H1 (cell line): Measurements from ENCODE around the gene GPR34. TPM values are rescaled to one million over a fixed set of nuclear protein-coding genes. Genes with fewer than 3 reads are reported as not detected.

Experiments used
- CTCF ChIA-PET: fragments of 300-600 bp; sonication (Branson Sonifier 250); formaldehyde crosslinking; loops from one replicate; lab custom pipeline; 2021; ENCODE audit not compliant: partially characterized antibody; lab: Charles Lee
- POLR2A ChIA-PET: fragments of 300-600 bp; sonication (Branson Sonifier 250); formaldehyde crosslinking; loops from one replicate; lab custom pipeline; 2021; ENCODE audit warnings: inconsistent platforms; ENCODE audit not compliant: partially characterized antibody; lab: Charles Lee
- DNase-seq, 2 experiments: peaks; one replicate each; pipeline versions ENCODE4 v3.0.0 to v3.0.0-alpha.2; 2010 to 2022; ENCODE audit warnings: low spot score in 2 of 2, low read depth in 1 of 2, mixed read lengths in 1 of 2
- FAIRE-seq: peaks from 2 replicates; lab custom pipeline; 2011; peaks lifted over from hg19 to GRCh38; lab: Jason Lieb, UNC
- H2AFZ ChIP-seq: 2 replicates; pipeline ENCODE4 v1.8.1; 2012; ENCODE audit warnings: low read length, inconsistent platforms
- H2AK5ac ChIP-seq: 2 replicates; pipeline ENCODE4 v1.6.1; 2013; ENCODE audit warnings: low read depth, low read length
- H2BK120ac ChIP-seq: replicated peaks from 2 replicates; pipeline ENCODE3; 2013; ENCODE audit warnings: low read depth, low read length, inconsistent platforms
- H2BK12ac ChIP-seq: 2 replicates; pipeline ENCODE4 v1.6.1; 2013; ENCODE audit warnings: low read depth, low read length
- H2BK15ac ChIP-seq: 2 replicates; pipeline ENCODE4 v1.6.1; 2013; ENCODE audit warnings: low read length
- H2BK20ac ChIP-seq: 2 replicates; pipeline ENCODE4 v1.6.1; 2013; ENCODE audit warnings: low read length
- H2BK5ac ChIP-seq: 2 replicates; pipeline ENCODE4 v1.6.1; 2013; ENCODE audit warnings: low read depth, low read length
- H3K14ac ChIP-seq: 2 replicates; pipeline ENCODE4 v1.6.1; 2013; ENCODE audit warnings: inconsistent platforms; ENCODE audit not compliant: insufficient read length
- H3K18ac ChIP-seq: 2 replicates; pipeline ENCODE4 v1.6.1; 2013; ENCODE audit warnings: low read length; ENCODE audit errors: extremely low read depth
- H3K23ac ChIP-seq: 2 replicates; pipeline ENCODE4 v1.6.1; 2013; ENCODE audit warnings: inconsistent platforms; ENCODE audit not compliant: insufficient read length
- H3K23me2 ChIP-seq: 2 replicates; pipeline ENCODE4 v1.6.1; 2013; ENCODE audit warnings: low read depth, low read length
- H3K27ac ChIP-seq: 2 replicates; pipeline ENCODE4 v1.6.1; 2011; ENCODE audit warnings: low read depth, low read length, inconsistent platforms
- H3K27me3 ChIP-seq, 4 experiments: replicated peaks in 1 of 4; 1 replicate in 1 of 4; 2 replicates in 3 of 4; pipeline versions ENCODE4 v1.6.1 to v1.8.1; 2011 to 2013; ENCODE audit warnings: low read length in 3 of 4, mild to moderate bottlenecking in 3 of 4, inconsistent platforms in 2 of 4, mixed read lengths in 2 of 4, moderate library complexity in 1 of 4; ENCODE audit not compliant: control insufficient read depth in 3 of 4, insufficient read depth in 3 of 4; ENCODE audit errors: extremely low read depth in 1 of 4
- H3K36me3 ChIP-seq, 4 experiments: 2 replicates each; pipeline versions ENCODE4 v1.6.1 to v1.8.1; 2011 to 2013; ENCODE audit warnings: mild to moderate bottlenecking in 4 of 4, low read length in 3 of 4, moderate library complexity in 2 of 4, control low read depth in 1 of 4, inconsistent platforms in 1 of 4; ENCODE audit not compliant: insufficient read depth in 4 of 4, control insufficient read depth in 2 of 4
- H3K4ac ChIP-seq: replicated peaks from 2 replicates; pipeline ENCODE3; 2013; ENCODE audit warnings: low read length, low read depth, mixed read lengths, inconsistent platforms; ENCODE audit not compliant: insufficient read length
- H3K4me1 ChIP-seq, 4 experiments: replicated peaks in 1 of 4; 1 replicate in 1 of 4; 2 replicates in 3 of 4; pipeline versions ENCODE4 v1.6.1 to v1.8.1; 2011 to 2013; ENCODE audit warnings: low read length in 3 of 4, inconsistent platforms in 2 of 4, mixed read lengths in 1 of 4; ENCODE audit not compliant: insufficient read depth in 4 of 4, control insufficient read depth in 3 of 4
- H3K4me2 ChIP-seq, 2 experiments: 2 replicates each; pipeline versions ENCODE4 v1.6.1 to v1.8.1; 2011 to 2013; ENCODE audit warnings: low read depth in 2 of 2, low read length in 2 of 2, control low read depth in 1 of 2, inconsistent platforms in 1 of 2, mild to moderate bottlenecking in 1 of 2; ENCODE audit not compliant: insufficient read depth in 1 of 2
- H3K4me3 ChIP-seq, 4 experiments: fragments of 200-600, 300-600 bp in 1 of 4; sonication (generic), shearing (Covaris generic), sonication (Bioruptor Twin) in 1 of 4; 2 replicates each; pipeline versions ENCODE4 v1.5.1 to v1.8.1; 2011 to 2016; ENCODE audit warnings: low read length in 4 of 4, low read depth in 3 of 4, control low read depth in 2 of 4, inconsistent platforms in 2 of 4, mild to moderate bottlenecking in 2 of 4, mixed read lengths in 1 of 4, moderate library complexity in 1 of 4; ENCODE audit not compliant: insufficient read depth in 2 of 4; ENCODE audit errors: extremely low read depth in 1 of 4
- H3K56ac ChIP-seq: replicated peaks from 2 replicates; pipeline ENCODE3; 2013; ENCODE audit warnings: low read depth, mild to moderate bottlenecking, mixed read lengths, low read length, inconsistent platforms; ENCODE audit not compliant: insufficient read length
- H3K79me1 ChIP-seq: 2 replicates; pipeline ENCODE4 v1.6.1; 2013; ENCODE audit warnings: low read depth, low read length, control low read depth
- H3K79me2 ChIP-seq, 2 experiments: 2 replicates each; pipeline versions ENCODE4 v1.6.1 to v1.8.1; 2012 to 2013; ENCODE audit warnings: low read length in 2 of 2, mild to moderate bottlenecking in 2 of 2, inconsistent platforms in 1 of 2; ENCODE audit not compliant: insufficient read depth in 2 of 2, control insufficient read depth in 1 of 2
- H3K9ac ChIP-seq, 4 experiments: replicated peaks in 1 of 4; 1 replicate in 1 of 4; 2 replicates in 3 of 4; pipeline versions ENCODE4 v1.6.1 to v1.8.1; 2011 to 2013; ENCODE audit warnings: low read depth in 3 of 4, low read length in 3 of 4, control low read depth in 2 of 4, mild to moderate bottlenecking in 2 of 4, moderate library complexity in 2 of 4, inconsistent platforms in 1 of 4; ENCODE audit errors: extremely low read depth in 1 of 4
- H3K9me3 ChIP-seq, 2 experiments: 2 replicates each; pipeline versions ENCODE4 v1.6.1 to v1.8.1; 2012 to 2013; ENCODE audit warnings: mild to moderate bottlenecking in 2 of 2, moderate library complexity in 2 of 2, control low read depth in 1 of 2, inconsistent platforms in 1 of 2, low read depth in 1 of 2, low read length in 1 of 2, mixed read lengths in 1 of 2; ENCODE audit not compliant: insufficient read depth in 2 of 2
- H4K20me1 ChIP-seq, 2 experiments: replicated peaks in 1 of 2; 2 replicates each; pipeline versions ENCODE3 to v1.8.1; 2011 to 2013; ENCODE audit warnings: inconsistent platforms in 2 of 2, low read length in 2 of 2, mild to moderate bottlenecking in 1 of 2; ENCODE audit not compliant: insufficient read depth in 2 of 2, control insufficient read depth in 1 of 2
- H4K5ac ChIP-seq: 2 replicates; pipeline ENCODE4 v1.6.1; 2013; ENCODE audit warnings: low read length, low read depth, mixed read lengths, inconsistent platforms; ENCODE audit not compliant: insufficient read length
- H4K8ac ChIP-seq: 2 replicates; pipeline ENCODE4 v1.8.0; 2013; ENCODE audit warnings: mild to moderate bottlenecking, moderate library complexity, low read length, inconsistent platforms; ENCODE audit not compliant: insufficient read depth; ENCODE audit errors: extremely low read depth
- H4K91ac ChIP-seq: replicated peaks from 2 replicates; pipeline ENCODE3; 2013; ENCODE audit warnings: low read length, mixed read lengths, inconsistent platforms; ENCODE audit not compliant: insufficient read length
- ASH2L ChIP-seq: fragments of 200-600, 300-600 bp; sonication (generic); IDR thresholded peaks from one replicate; pipeline ENCODE4 v1.7.1; 2017; ENCODE audit warnings: low read length
- BCL11A ChIP-seq, 2 experiments: IDR thresholded peaks; one replicate each; pipeline ENCODE4 v1.6.1; 2011; ENCODE audit warnings: low read depth in 2 of 2, low read length in 2 of 2, mild to moderate bottlenecking in 2 of 2
- CHD1 ChIP-seq: IDR thresholded peaks from 2 replicates; pipeline ENCODE4 v1.6.1; 2012; ENCODE audit warnings: low read depth, low read length, improper control_type of control experiment
- EZH2 ChIP-seq: fragments of 200-600 bp; sonication (generic); IDR thresholded peaks from 2 replicates; pipeline ENCODE4 v1.7.1; 2012; ENCODE audit warnings: low read depth, mild to moderate bottlenecking, moderate library complexity, low read length, inconsistent platforms; ENCODE audit not compliant: severe bottlenecking
- GABPA ChIP-seq: IDR thresholded peaks from 2 replicates; pipeline ENCODE4 v1.6.1; 2011; ENCODE audit warnings: mild to moderate bottlenecking, low read length, moderate library complexity, borderline replicate concordance; ENCODE audit not compliant: insufficient read depth
- MAFK ChIP-seq: IDR thresholded peaks from 2 replicates; pipeline ENCODE4 v1.6.1; 2012; ENCODE audit warnings: low read depth, mild to moderate bottlenecking, improper control_type of control experiment, low read length
- NANOG ChIP-seq: IDR thresholded peaks from 2 replicates; pipeline ENCODE4 v1.6.1; 2011; ENCODE audit warnings: low read length, low read depth, mild to moderate bottlenecking, inconsistent platforms; ENCODE audit not compliant: insufficient read depth, poor library complexity, severe bottlenecking
- POLR2AphosphoS5 ChIP-seq: IDR thresholded peaks from 2 replicates; pipeline ENCODE4 v1.6.1; 2011; ENCODE audit warnings: low read depth, low read length
- RAD21 ChIP-seq, 2 experiments: IDR thresholded peaks in 1 of 2; conservative IDR thresholded peaks in 1 of 2; 2 replicates each; pipeline ENCODE4 v1.6.1; 2011; ENCODE audit warnings: low read depth in 2 of 2, low read length in 2 of 2, improper control_type of control experiment in 1 of 2, inconsistent platforms in 1 of 2, mild to moderate bottlenecking in 1 of 2, moderate library complexity in 1 of 2
- RFX5 ChIP-seq: IDR thresholded peaks from 2 replicates; pipeline ENCODE4 v1.6.1; 2011; ENCODE audit warnings: low read depth, low read length, improper control_type of control experiment, borderline replicate concordance
- SIRT6 ChIP-seq: IDR thresholded peaks from one replicate; pipeline ENCODE4 v1.7.1; 2012; ENCODE audit warnings: low read length, inconsistent platforms
- TAF7 ChIP-seq: optimal IDR thresholded peaks from 2 replicates; pipeline ENCODE3; 2011; ENCODE audit warnings: low read depth, mild to moderate bottlenecking, inconsistent platforms, low read length, moderate library complexity, borderline replicate concordance
- TCF12 ChIP-seq: IDR thresholded peaks from 2 replicates; pipeline ENCODE4 v1.6.1; 2011; ENCODE audit warnings: low read depth, mild to moderate bottlenecking, low read length
- ZNF274 ChIP-seq: IDR thresholded peaks from 2 replicates; pipeline ENCODE4 v1.7.0; 2012; ENCODE audit warnings: low read length, borderline replicate concordance; ENCODE audit errors: extremely low read depth
- WGBS, 2 experiments: shearing (Covaris generic) in 1 of 2; methylation state at CpG; one replicate each; pipeline versions ENCODE4 v1.1.6 to v1.1.7; 2013 to 2015; ENCODE audit warnings: low lambda C conversion rate in 2 of 2, mixed read lengths in 2 of 2, inconsistent platforms in 1 of 2, low coverage in 1 of 2, missing lambda C conversion rate in 1 of 2; ENCODE audit not compliant: insufficient replicate concordance in 2 of 2, insufficient coverage in 1 of 2, insufficient read length in 1 of 2; ENCODE audit errors: extremely low coverage in 1 of 2, missing lambda C conversion rate in 1 of 2; 5-methylcytosine and 5-hydroxymethylcytosine counted together
- polyA plus RNA-seq, 7 experiments: library from polyadenylated mRNA; depleted of rRNA in 3 of 7; stranded (reverse) in 5 of 7; unstranded in 2 of 7; fragments of >200 nt in 5 of 7; fragments of 200-250 nt in 2 of 7; gene quantifications; 1 replicate in 5 of 7; 2 replicates in 1 of 7; 4 replicates in 1 of 7; pipeline versions ENCODE4 v1.2.1 to v1.2.3, GENCODE V29; 2011 to 2013; ENCODE audit warnings: missing spikeins in 2 of 7, mixed read lengths in 2 of 7
- total RNA-seq: library from RNA; stranded (reverse); fragmentation: NEBNext Ultra II Directional; extraction: Animal tissue kit (Norgen Biotek cat#: 25700); gene quantifications from 2 replicates; pipeline ENCODE4 v1.2.1, GENCODE V29; 2021

GPR34 gene
- total and polyA plus RNA-seq, 2 of the 8 experiments (the other 6 are each of a cell fraction or from before 2014, with no cell fraction given): not detected

GRCh38 chrX:41711021-41711667 lies 22.4 kb downstream of the GPR34 start:
- Histone ChIP-seq H4K8ac (no peak overlapping the region), H3K4ac (no peak overlapping the region), H3K79me1 (no peaks in the 10 kb centered on the region), H3K27ac (no peak overlapping the region), H3K27me3 (no peaks in the 10 kb centered on the region), H3K56ac (no peak overlapping the region), H2BK15ac (no peak overlapping the region), H3K4me3 (no peak overlapping the region), H3K4me1 (peaks cover 0 to 13% (median 0%) of the 10 kb centered on the region in 4 experiments; a peak in 3 of 7 replicates), H3K79me2 (no peaks in the 10 kb centered on the region), H2BK5ac (no peak overlapping the region), H2BK20ac (no peak overlapping the region), H2BK120ac (no peak overlapping the region), H2BK12ac (no peak overlapping the region), H2AK5ac (no peak overlapping the region), H3K23me2 (no peaks in the 10 kb centered on the region), H4K5ac (no peak overlapping the region), H3K36me3 (no peaks in the 10 kb centered on the region), H3K14ac (no peak overlapping the region), H3K9ac (no peak overlapping the region), H4K91ac (no peak overlapping the region), H2AFZ (no peak overlapping the region), H3K9me3 (no peaks in the 10 kb centered on the region), H3K4me2 (no peak overlapping the region), H4K20me1 (no peaks in the 10 kb centered on the region), H3K23ac (no peak overlapping the region), H3K18ac (no peak overlapping the region)
- DNase-seq (no peak), FAIRE-seq (no peak)
- WGBS, 2 experiments: 96% methylated on average over 5 of the region's 5 CpGs; no CpG with 5 or more reads in 1 of the 2 experiments
- CTCF ChIA-PET: interaction anchor here (1.0 kb wide), 1 partner anchor 17 kb away, joined by 3 read pairs; no protein-coding TSS in a partner anchor
- POLR2A ChIA-PET: no interaction called here
- no peak for TF ChIP-seq RFX5
- no peak for TF ChIP-seq ZNF274
- TF ChIP-seq ASH2L: no peak
- no peak for TF ChIP-seq RAD21 (IDR thresholded peaks at IDR 0.05 in 1 of 2, conservative IDR thresholded peaks at IDR 0.05 in 1 of 2; ENCODE audit: low read depth in 2 of 2, low read length in 2 of 2)
- no peak for TF ChIP-seq CHD1
- TF ChIP-seq POLR2AphosphoS5: no peak
- no peak for TF ChIP-seq BCL11A (IDR thresholded peaks at IDR 0.05; ENCODE audit: low read depth in 2 of 2, low read length in 2 of 2)
- no peak for TF ChIP-seq EZH2
- TF ChIP-seq TAF7: no peak
- no peak for TF ChIP-seq NANOG
- no peak for TF ChIP-seq SIRT6
- TF ChIP-seq GABPA: no peak
- TF ChIP-seq MAFK: no peak
- no peak for TF ChIP-seq TCF12
